Lower lobe of right lung (tissue), 2 donors: ENCODE results near the gene PHYKPL. TPM values are rescaled to one million over a fixed set of nuclear protein-coding genes. Genes with fewer than 3 reads are reported as not detected.

Experiments
- ATAC-seq, 2 donors: fragments of 200-7000 bp; cut with Tn5 transposase; one replicate each; pipeline ENCODE4 v1.9.1; 2020 to 2022; ENCODE audit warnings: mild to moderate bottlenecking in 2 of 2, moderate library complexity in 2 of 2
- DNase-seq: peaks from one replicate; pipeline ENCODE4 v3.0.0-alpha.2; 2020
- H3K27ac ChIP-seq: fragments of 200-600 bp; one replicate; pipeline ENCODE4 v1.8.0; 2022
- H3K27me3 ChIP-seq: fragments of 200-600 bp; one replicate; pipeline ENCODE4 v1.8.0; 2022; ENCODE audit warnings: low read depth
- H3K36me3 ChIP-seq: fragments of 200-600 bp; one replicate; pipeline ENCODE4 v1.8.0; 2022; ENCODE audit warnings: mild to moderate bottlenecking
- H3K4me1 ChIP-seq: fragments of 200-600 bp; one replicate; pipeline ENCODE4 v1.8.0; 2022
- H3K4me3 ChIP-seq: fragments of 200-600 bp; one replicate; pipeline ENCODE4 v1.8.0; 2022; ENCODE audit warnings: mild to moderate bottlenecking
- H3K9me3 ChIP-seq: fragments of 200-600 bp; one replicate; pipeline ENCODE4 v1.8.0; 2022
- CTCF ChIP-seq: fragments of 200-600 bp; IDR thresholded peaks from one replicate; pipeline ENCODE4 v1.8.0; 2022; ENCODE audit warnings: antibody characterized with exemption, mild to moderate bottlenecking
- intact Hi-C: fragments of 100-400 bp; cut with DNase I; formaldehyde crosslinking; loops from one replicate; pipeline ENCODE4 v1.11.0; 2022
- total RNA-seq: library from RNA; stranded (reverse); fragmentation: NEBNext Ultra II Directional; extraction: Animal tissue kit (Norgen Biotek cat#: 25700); gene quantifications from one replicate; pipeline ENCODE4 v1.2.1, GENCODE V29; 2021
- donor health status: DM: no; HTN: yes; CAD: no; lungs with severe emphysema.

PHYKPL gene
- total RNA-seq, 1 donor from 2014 or later = 101 TPM

- no peaks in the 10 kb centered on the region for H3K9me3 ChIP-seq
- no peak for DNase-seq
- H3K36me3 ChIP-seq = peaks cover 69% of the 10 kb centered on the region
- ATAC-seq = no peak
- H3K4me3 ChIP-seq = no peak overlapping the region
- intact Hi-C loops = no loop called here
- H3K27ac ChIP-seq = no peak overlapping the region
- H3K27me3 ChIP-seq = no peaks in the 10 kb centered on the region
- no peak for TF ChIP-seq CTCF
- H3K4me1 ChIP-seq = peaks cover 31% of the 10 kb centered on the region
Observed at GRCh38 chr5:178228609-178229008, 4.0 kb downstream of the PHYKPL start.

GRCh38 chr5:178227929-178228328 lies 4.7 kb downstream of the PHYKPL start:
- no peak for ATAC-seq
- Histone ChIP-seq H3K36me3 (peaks cover 69% of the 10 kb centered on the region), H3K4me3 (no peak overlapping the region), H3K9me3 (no peaks in the 10 kb centered on the region), H3K27me3 (no peaks in the 10 kb centered on the region), H3K4me1 (peaks cover 27% of the 10 kb centered on the region), H3K27ac (no peak overlapping the region)
- TF ChIP-seq CTCF = no peak
- intact Hi-C loops = no loop called here
- no peak for DNase-seq

- no peak for TF ChIP-seq CTCF
- Histone ChIP-seq H3K9me3 (no peaks in the 10 kb centered on the region), H3K4me3 (no peak overlapping the region), H3K36me3 (peaks cover 74% of the 10 kb centered on the region), H3K27ac (no peak overlapping the region), H3K27me3 (no peaks in the 10 kb centered on the region), H3K4me1 (peaks cover 25% of the 10 kb centered on the region)
- DNase-seq = peak; percentile 5
- intact Hi-C loops = no loop called here
- no peak for ATAC-seq
Observed at GRCh38 chr5:178227138-178227659, 5.4 kb downstream of the PHYKPL start.

- Histone ChIP-seq H3K4me3 (no peak overlapping the region), H3K36me3 (peaks cover 79% of the 10 kb centered on the region), H3K4me1 (peaks cover 8% of the 10 kb centered on the region), H3K27ac (no peak overlapping the region), H3K9me3 (no peaks in the 10 kb centered on the region), H3K27me3 (no peaks in the 10 kb centered on the region)
- DNase-seq (peak; percentile 35), ATAC-seq (no peak)
- TF ChIP-seq CTCF = no peak
- intact Hi-C loops = no loop called here
Observed at GRCh38 chr5:178225174-178225573, 7.4 kb downstream of the PHYKPL start.

GRCh38 chr5:178224403-178224802 lies 8.2 kb downstream of the PHYKPL start:
- Histone ChIP-seq H3K27me3 (no peaks in the 10 kb centered on the region), H3K4me3 (no peak overlapping the region), H3K9me3 (no peaks in the 10 kb centered on the region), H3K36me3 (peaks cover 78% of the 10 kb centered on the region), H3K27ac (no peak overlapping the region), H3K4me1 (peaks cover under 1% of the 10 kb centered on the region)
- ATAC-seq = peak in 1 of 2 donors; percentile 3
- TF ChIP-seq CTCF = no peak
- intact Hi-C loops = no loop called here
- peak; percentile 32 for DNase-seq
